ENCODE measurements around the gene MARCHF9.
A peak's percentile ranks its signal among the peaks of the same experiment; 100 is the strongest.

Gene MARCHF9

GRCh38 chr12:57756406-57757341 lies 1.8 kb downstream of the MARCHF9 start:
- peak; percentile 20 to 43 for DNase-seq

- no peak for DNase-seq
Observed at GRCh38 chr12:57757771-57758170, 2.9 kb downstream of the MARCHF9 start.

DNA sequence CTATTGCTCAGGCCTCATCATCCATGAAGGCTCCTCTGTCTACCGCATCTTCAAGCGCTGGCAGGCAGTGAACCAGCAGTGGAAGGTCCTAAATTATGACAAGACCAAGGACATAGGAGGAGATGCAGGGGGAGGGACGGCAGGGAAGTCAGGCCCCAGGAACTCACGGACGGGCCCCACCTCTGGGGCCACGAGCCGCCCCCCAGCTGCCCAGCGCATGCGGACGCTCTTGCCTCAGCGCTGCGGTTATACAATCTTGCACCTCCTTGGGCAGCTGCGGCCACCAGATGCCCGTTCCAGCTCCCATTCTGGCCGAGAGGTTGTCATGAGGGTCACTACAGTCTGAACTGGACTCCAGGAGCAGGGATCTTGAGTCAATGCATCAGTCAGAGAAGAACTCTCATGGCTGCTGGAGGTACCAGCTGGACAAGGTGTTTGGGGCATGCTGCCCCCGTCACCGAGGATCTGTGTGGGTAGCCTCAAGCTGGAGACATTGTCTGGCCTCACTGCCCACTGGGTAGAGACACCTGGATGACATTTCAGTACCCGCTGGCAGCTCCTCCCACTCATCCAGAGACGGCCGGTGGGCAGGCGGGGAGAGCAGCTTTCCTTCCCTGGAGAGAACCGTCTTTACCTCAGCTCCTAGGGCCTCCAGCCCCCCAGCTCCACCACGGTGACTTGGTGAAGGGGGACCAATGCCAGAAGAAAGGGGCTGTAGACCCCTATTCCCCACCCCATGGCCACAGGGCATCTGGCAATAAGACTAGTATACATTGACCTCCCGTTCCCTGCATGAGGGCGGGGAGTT lies 3.9 kb downstream of the MARCHF9 start:
- no peak for DNase-seq

- DNase-seq = peak; percentile 22 to 31
Observed at GRCh38 chr12:57759360-57759980, 4.6 kb downstream of the MARCHF9 start.

- no peak for DNase-seq
Observed at GRCh38 chr12:57760347-57760982, 5.6 kb downstream of the MARCHF9 start.

- no peak for DNase-seq
Observed at GRCh38 chr12:57761391-57761998, 6.6 kb downstream of the MARCHF9 start.

GRCh38 chr12:57762463-57762862 lies 7.6 kb downstream of the MARCHF9 start:
- no peak for DNase-seq

DNA sequence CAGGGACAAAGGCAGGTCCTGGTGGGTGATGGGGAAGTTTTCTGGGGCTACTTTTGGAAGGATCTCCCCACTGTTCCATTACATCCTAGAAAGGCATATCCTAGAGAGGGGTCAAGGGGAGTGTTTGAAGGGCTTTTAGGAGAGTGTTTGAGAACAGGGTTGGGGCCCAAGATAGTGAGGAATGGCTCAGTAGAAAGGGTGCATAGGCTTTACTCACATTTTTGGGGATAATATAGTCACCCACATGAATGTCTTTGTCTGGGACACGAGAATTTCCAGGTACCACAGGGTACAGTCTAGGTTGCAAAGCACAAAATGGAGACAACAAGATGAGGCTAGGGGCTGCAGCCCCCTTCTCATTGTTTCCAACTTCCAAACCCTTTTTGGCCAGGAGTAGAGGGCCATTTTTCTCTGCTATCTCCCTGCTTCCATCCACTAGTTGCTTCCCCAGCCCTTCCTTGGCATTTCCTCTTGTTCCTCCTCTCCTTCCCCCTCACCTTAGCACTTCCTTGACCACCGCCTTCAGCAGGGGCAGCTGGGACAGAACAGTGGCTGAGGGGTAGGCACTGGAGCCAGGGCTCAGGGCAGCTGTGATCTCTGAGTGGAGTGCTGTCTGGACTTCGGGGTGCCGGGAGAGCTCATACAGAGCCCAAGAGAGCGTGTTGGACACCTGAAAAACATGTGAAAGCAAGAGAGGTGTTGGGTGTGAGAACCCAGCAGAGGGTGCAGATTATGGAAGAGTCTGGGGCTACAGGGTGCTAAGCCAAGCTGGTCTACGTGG lies 9.2 kb downstream of the MARCHF9 start:
- DNase-seq = no peak

- no peak for DNase-seq
Observed at GRCh38 chr12:57764662-57765002, 9.7 kb downstream of the MARCHF9 start.

DNA sequence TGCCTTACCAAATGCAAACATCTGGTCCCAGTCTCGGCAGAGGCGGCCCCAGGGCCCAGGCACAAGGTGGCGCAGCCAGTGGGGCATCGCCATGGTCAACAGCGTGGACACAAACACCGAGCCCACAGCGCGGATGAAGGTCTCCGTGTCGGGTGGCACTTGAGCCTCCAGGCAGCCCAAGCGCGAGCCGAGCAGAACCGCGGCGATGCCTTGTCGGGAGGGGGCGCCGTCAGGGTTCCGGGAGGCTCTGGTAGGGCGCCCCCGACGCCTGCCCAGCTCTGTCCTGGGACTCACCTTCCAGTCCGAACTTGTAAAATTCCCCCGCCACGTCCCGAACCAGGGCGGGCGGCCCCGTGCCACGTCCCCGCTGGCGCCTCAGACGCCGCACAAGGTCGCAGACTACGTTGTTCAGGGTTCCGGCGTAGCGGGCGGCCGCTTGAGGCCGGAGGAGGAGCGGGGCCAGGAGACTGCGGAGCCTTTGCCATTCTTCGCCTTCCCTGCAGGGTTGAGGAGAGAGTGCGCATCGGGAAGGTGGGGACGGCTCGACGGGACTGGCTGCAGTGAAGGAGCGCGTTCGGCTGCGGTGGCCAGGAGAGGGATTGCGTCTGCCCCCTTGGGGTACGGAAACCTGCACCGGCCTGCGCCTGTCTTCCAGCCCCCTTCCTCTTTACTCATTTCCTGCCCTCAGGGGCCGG lies 10.2 kb downstream of the MARCHF9 start:
- no peak for DNase-seq

DNA sequence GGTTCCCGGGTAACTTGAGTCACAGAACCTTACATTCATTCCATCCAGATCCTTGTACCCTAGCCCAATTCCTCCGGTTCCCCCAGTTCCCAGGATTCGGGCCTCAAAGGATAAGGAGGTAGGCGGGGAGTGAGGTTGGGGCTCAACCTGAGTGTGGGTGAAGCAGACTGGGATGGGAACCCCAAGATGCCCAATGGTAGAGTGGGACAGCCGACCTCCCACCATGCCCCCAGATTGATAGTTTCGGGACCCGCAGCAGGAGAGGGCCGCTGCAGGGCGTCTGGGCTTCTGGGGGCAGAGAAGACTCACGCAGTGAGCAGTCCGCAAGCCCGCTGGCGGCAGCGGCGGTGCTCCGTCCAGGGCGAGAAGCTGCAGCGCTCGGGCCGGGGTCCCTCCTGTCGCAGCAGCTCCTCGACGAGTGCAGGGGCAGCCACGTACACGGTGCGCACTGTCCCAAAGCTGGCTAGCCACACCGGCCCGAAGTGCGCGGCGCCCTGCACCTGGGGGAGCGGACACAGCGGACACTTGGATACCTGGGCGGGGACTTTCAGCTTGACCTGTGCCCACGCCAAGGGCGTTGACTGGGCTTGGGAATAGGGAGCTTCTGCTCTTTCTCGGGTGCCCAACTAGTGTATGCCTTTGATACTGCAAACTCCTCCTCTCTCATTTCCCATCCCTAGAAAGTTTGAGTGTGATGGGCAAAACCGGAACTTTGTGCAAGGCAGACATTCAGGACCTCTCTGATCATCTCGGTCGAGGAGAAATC lies 11.0 kb downstream of the MARCHF9 start:
- no peak for DNase-seq

GRCh38 chr12:57766464-57767304 lies 11.8 kb downstream of the MARCHF9 start, which contains the start of gene CYP27B1:
Gene CYP27B1, minus strand, starts transcription at chr12:57767078. Its CDS starts 37 bp downstream, at chr12:57767041.
- DNase-seq = no peak

GRCh38 chr12:57767305-57767698 lies 12.4 kb downstream of the MARCHF9 start:
- DNase-seq = no peak

GRCh38 chr12:57767876-57768275 lies 13.0 kb downstream of the MARCHF9 start:
- DNase-seq = no peak

- no peak for DNase-seq
Observed at GRCh38 chr12:57769594-57769993, 14.7 kb downstream of the MARCHF9 start.

DNA sequence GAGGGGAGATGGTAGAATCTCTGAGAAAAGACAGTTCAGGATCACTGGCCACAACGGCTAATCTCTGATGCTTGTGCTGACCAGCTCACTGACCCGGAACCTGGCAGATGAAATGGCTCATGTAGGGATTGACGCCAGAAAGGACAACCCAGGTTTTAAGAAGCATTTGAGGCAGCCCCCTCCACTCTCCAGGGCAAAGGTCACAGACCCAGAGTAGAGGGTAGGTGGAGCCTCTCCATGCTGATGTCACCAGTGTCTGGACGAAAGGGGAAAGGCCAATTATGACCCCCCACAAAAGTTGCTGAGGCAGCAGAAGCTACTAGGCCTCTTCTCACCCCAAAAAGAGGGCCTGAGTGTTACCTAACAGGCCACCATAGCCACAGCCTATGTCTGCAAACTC lies 15.8 kb downstream of the MARCHF9 start:
- no peak for DNase-seq

GRCh38 chr12:57771236-57771872 lies 16.5 kb downstream of the MARCHF9 start:
- peak; percentile 82 to 85 for DNase-seq

DNA sequence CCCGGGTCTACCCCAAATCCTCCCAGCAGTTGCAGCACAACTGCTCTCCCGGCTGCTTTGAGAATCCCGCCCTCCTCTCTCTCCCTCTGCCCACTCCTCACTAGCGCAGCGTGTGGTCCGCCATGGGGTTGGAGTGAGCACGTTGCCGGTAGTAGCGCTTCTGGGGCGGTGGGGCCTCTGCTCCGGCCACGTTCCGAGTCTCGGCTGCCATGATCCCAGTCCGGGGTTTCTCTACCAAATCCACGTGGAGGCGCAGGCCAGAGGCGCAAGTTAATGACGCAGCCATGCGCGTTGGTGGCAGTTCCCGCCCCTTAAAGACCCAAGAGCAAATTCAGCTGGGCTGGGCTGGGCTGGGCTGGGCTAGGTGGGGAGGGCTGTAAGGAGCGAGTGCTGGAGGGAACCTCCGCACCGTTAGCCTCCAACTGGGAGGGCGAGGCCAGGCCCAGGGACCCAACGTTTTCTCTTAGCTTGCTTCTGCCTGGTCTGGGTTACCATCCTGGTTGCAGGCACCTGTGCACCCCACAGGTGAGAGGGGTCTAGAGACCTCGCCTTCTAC lies 17.0 kb downstream of the MARCHF9 start, which contains the start of gene METTL1:
TSS of gene METTL1 (minus strand) at position 233 of the 556 bp plus-strand sequence. CDS start at position 211, 22 bp downstream.
- peak; percentile 85 to 86 for DNase-seq
